ENCODE data around the gene ZNF771. TPM values are rescaled to one million over a fixed set of nuclear protein-coding genes. Genes with fewer than 3 reads are reported as not detected.
A peak's percentile ranks its signal among the peaks of the same experiment; 100 is the strongest.

The ZNF771 gene
- total and polyA plus RNA-seq, 2 experiments from 2014 or later = 10.8 to 12.0 TPM

DNA sequence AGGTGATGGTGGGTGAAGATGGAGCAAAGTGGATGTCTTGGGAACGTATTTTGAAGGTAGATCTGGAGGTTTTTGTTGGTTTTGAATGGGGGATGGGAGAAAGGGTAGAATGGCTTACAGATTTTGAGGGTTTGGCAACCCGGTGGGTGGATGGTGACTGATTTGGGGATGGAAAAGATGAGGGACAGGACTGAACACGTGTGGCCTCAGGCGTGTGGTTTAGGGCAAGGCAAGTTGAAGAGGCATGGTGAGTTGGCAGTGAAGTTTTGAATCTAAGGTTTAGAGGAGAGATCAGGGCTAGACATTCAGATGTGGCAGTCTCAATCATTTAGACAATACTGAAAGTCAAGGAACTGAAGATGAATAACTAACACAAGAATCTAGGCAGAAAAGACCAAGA, 27.4 kb downstream of the ZNF771 start:
- Histone ChIP-seq H4K20me1 (replicated peaks; ENCODE audit: insufficient read depth) (no peaks in the 10 kb centered on the region; the same call in 1 of the 2 replicates), H3K4me3 (no peak overlapping the region), H3K27ac (ENCODE audit: low read depth) (no peak overlapping the region), H3K36me3 (ENCODE audit: insufficient read depth) (no peaks in the 10 kb centered on the region), H3K79me2 (replicated peaks; ENCODE audit: insufficient read depth) (no peaks in the 10 kb centered on the region), H3F3A (replicated peaks; ENCODE audit: low read depth) (peaks cover 6% of the 10 kb centered on the region; the same call in 1 of the 2 replicates), H3K27me3 (ENCODE audit: insufficient read depth) (0 out of 2 replicates have a peak, but pooled peaks cover 3% of the 10 kb centered on the region), H3K9me2 (ENCODE audit: insufficient read depth) (no peaks in the 10 kb centered on the region), H2AFZ (no peak overlapping the region), H3K4me1 (ENCODE audit: insufficient read depth) (peaks cover 5% of the 10 kb centered on the region; the same call in 1 of the 2 replicates), H3K4me2 (no peak overlapping the region)
- no peaks in the 10 kb centered on the region; the same call in 2 of the 3 replicates for H3K9me3 Mint-ChIP-seq
- H3K27ac Mint-ChIP-seq = no peak overlapping the region
- H3K4me3 Mint-ChIP-seq = no peak overlapping the region
- peaks cover 4% of the 10 kb centered on the region; the same call in 2 of the 3 replicates for H3K4me1 Mint-ChIP-seq
- no peak for DNase-seq (ENCODE audit: low spot score)
- ATAC-seq = no peak
- no peak for TF ChIP-seq CREB1 (CRISPR knock-in tag; IDR thresholded peaks at IDR 0.05; ENCODE audit: low read depth)
- H3K27me3 Mint-ChIP-seq (ENCODE audit: insufficient read depth, low read depth, poor library complexity) = peaks cover 11% of the 10 kb centered on the region
- no peaks in the 10 kb centered on the region for H3K36me3 Mint-ChIP-seq (ENCODE audit: low read depth)

DNA sequence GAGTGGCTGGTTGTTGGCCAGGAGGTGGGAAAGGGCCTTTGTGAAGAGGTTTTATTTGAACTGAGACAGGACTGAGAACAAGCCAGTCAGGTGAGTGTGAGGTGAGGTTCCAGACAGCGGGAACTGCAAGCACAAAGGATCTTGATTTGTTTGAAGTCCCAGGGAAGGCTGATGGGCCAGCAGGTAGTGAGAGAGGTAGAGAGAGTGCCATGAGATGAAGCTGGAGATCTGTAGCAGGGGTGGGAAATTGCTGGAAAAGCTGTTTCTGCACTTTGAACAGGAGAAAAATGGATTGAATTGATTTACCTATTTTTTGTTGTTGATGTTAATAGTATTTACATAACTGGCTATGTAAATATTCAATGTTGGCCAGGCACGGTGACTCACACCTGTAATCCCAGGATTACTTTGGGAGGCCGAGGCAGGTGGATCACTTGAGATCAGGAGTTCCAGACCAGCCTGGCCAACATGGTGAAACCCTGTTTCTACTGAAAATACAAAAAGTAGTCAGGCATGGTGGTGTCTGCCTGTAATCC, 30.2 kb downstream of the ZNF771 start:
- H3K27me3 Mint-ChIP-seq (ENCODE audit: insufficient read depth, low read depth, poor library complexity) = peaks cover 9% of the 10 kb centered on the region

More for the DNA sequence above, 30.2 kb downstream of the ZNF771 start:
- Mint-ChIP-seq H3K36me3 (ENCODE audit: low read depth) (no peaks in the 10 kb centered on the region), H3K4me3 (no peak overlapping the region), H3K27ac (no peak overlapping the region), H3K4me1 (peaks cover 4% of the 10 kb centered on the region; the same call in 2 of the 3 replicates), H3K9me3 (no peaks in the 10 kb centered on the region)
- ATAC-seq (peak; percentile 66), DNase-seq (ENCODE audit: low spot score) (peak; percentile 30)
- no peaks in the 10 kb centered on the region for H3F3A ChIP-seq (replicated peaks; ENCODE audit: low read depth)
- no peak overlapping the region for H3K4me2 ChIP-seq
- no peak overlapping the region for H3K27ac ChIP-seq (ENCODE audit: low read depth)
- no peaks in the 10 kb centered on the region for H3K79me2 ChIP-seq (replicated peaks; ENCODE audit: insufficient read depth)
- H3K4me3 ChIP-seq = no peak overlapping the region
- H2AFZ ChIP-seq = no peak overlapping the region; the same call in 1 of the 2 replicates
- no peaks in the 10 kb centered on the region for H3K9me2 ChIP-seq (ENCODE audit: insufficient read depth)
- no peak for TF ChIP-seq CREB1 (CRISPR knock-in tag; IDR thresholded peaks at IDR 0.05; ENCODE audit: low read depth)
- TF ChIP-seq, protein P1, sequence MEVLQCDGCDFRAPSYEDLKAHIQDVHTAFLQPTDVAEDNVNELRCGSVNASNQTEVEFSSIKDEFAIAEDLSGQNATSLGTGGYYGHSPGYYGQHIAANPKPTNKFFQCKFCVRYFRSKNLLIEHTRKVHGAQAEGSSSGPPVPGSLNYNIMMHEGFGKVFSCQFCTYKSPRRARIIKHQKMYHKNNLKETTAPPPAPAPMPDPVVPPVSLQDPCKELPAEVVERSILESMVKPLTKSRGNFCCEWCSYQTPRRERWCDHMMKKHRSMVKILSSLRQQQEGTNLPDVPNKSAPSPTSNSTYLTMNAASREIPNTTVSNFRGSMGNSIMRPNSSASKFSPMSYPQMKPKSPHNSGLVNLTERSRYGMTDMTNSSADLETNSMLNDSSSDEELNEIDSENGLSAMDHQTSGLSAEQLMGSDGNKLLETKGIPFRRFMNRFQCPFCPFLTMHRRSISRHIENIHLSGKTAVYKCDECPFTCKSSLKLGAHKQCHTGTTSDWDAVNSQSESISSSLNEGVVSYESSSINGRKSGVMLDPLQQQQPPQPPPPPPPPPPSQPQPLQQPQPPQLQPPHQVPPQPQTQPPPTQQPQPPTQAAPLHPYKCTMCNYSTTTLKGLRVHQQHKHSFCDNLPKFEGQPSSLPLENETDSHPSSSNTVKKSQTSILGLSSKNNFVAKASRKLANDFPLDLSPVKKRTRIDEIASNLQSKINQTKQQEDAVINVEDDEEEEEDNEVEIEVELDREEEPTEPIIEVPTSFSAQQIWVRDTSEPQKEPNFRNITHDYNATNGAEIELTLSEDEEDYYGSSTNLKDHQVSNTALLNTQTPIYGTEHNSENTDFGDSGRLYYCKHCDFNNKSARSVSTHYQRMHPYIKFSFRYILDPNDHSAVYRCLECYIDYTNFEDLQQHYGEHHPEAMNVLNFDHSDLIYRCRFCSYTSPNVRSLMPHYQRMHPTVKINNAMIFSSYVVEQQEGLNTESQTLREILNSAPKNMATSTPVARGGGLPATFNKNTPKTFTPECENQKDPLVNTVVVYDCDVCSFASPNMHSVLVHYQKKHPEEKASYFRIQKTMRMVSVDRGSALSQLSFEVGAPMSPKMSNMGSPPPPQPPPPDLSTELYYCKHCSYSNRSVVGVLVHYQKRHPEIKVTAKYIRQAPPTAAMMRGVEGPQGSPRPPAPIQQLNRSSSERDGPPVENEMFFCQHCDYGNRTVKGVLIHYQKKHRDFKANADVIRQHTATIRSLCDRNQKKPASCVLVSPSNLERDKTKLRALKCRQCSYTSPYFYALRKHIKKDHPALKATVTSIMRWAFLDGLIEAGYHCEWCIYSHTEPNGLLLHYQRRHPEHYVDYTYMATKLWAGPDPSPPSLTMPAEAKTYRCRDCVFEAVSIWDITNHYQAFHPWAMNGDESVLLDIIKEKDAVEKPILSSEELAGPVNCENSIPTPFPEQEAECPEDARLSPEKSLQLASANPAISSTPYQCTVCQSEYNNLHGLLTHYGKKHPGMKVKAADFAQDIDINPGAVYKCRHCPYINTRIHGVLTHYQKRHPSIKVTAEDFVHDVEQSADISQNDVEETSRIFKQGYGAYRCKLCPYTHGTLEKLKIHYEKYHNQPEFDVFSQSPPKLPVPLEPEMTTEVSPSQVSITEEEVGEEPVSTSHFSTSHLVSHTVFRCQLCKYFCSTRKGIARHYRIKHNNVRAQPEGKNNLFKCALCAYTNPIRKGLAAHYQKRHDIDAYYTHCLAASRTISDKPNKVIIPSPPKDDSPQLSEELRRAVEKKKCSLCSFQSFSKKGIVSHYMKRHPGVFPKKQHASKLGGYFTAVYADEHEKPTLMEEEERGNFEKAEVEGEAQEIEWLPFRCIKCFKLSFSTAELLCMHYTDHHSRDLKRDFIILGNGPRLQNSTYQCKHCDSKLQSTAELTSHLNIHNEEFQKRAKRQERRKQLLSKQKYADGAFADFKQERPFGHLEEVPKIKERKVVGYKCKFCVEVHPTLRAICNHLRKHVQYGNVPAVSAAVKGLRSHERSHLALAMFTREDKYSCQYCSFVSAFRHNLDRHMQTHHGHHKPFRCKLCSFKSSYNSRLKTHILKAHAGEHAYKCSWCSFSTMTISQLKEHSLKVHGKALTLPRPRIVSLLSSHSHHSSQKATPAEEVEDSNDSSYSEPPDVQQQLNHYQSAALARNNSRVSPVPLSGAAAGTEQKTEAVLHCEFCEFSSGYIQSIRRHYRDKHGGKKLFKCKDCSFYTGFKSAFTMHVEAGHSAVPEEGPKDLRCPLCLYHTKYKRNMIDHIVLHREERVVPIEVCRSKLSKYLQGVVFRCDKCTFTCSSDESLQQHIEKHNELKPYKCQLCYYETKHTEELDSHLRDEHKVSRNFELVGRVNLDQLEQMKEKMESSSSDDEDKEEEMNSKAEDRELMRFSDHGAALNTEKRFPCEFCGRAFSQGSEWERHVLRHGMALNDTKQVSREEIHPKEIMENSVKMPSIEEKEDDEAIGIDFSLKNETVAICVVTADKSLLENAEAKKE (CRISPR knock-in tag; IDR thresholded peaks at IDR 0.05) = no peak
- TF ChIP-seq NANOG (IDR thresholded peaks at IDR 0.05; ENCODE audit: borderline replicate concordance) = no peak
- no peak for TF ChIP-seq EZH2phosphoT487 (IDR thresholded peaks at IDR 0.05; ENCODE audit: unreplicated experiment)
- no peak for TF ChIP-seq ZNF331 (CRISPR knock-in tag; IDR thresholded peaks at IDR 0.05; ENCODE audit: low read depth)
- no peak for TF ChIP-seq STAT1 (IDR thresholded peaks at IDR 0.05; ENCODE audit: unreplicated experiment)
- TF ChIP-seq POLR2AphosphoS5 (IDR thresholded peaks at IDR 0.05; ENCODE audit: low read depth) = no peak
- TF ChIP-seq, protein P2, sequence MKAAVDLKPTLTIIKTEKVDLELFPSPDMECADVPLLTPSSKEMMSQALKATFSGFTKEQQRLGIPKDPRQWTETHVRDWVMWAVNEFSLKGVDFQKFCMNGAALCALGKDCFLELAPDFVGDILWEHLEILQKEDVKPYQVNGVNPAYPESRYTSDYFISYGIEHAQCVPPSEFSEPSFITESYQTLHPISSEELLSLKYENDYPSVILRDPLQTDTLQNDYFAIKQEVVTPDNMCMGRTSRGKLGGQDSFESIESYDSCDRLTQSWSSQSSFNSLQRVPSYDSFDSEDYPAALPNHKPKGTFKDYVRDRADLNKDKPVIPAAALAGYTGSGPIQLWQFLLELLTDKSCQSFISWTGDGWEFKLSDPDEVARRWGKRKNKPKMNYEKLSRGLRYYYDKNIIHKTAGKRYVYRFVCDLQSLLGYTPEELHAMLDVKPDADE (IDR thresholded peaks at IDR 0.05) = no peak
- no peaks in the 10 kb centered on the region; the same call in 1 of the 2 replicates for H4K20me1 ChIP-seq (replicated peaks; ENCODE audit: insufficient read depth)
- no peaks in the 10 kb centered on the region for H3K4me1 ChIP-seq (ENCODE audit: insufficient read depth)
- 0 out of 2 replicates have a peak, but pooled peaks cover 3% of the 10 kb centered on the region for H3K27me3 ChIP-seq (ENCODE audit: insufficient read depth)
- H3K36me3 ChIP-seq (ENCODE audit: insufficient read depth) = no peaks in the 10 kb centered on the region
